Activated CD4-positive, alpha-beta T cell treated with anti-CD3 and anti-CD28 coated beads, Interleukin-2, amount 10 ng/mL, durations not matched to agents 24 days and 14 days (primary cell): Measurements from ENCODE around the gene GATB. TPM values are rescaled to one million over a fixed set of nuclear protein-coding genes. Genes with fewer than 3 reads are reported as not detected.

Experiments used
- DNase-seq: peaks from one replicate; pipeline ENCODE4 v3.0.0; 2022
- H3K27ac Mint-ChIP-seq: one replicate; pipeline ENCODE4 v1.8.0; 2022; ENCODE audit warnings: mild to moderate bottlenecking, mixed read lengths
- H3K27me3 Mint-ChIP-seq: one replicate; pipeline ENCODE4 v1.8.0; 2022; ENCODE audit warnings: mixed read lengths
- H3K36me3 Mint-ChIP-seq: one replicate; pipeline ENCODE4 v1.8.0; 2022; ENCODE audit warnings: low read depth, mild to moderate bottlenecking, mixed read lengths
- H3K4me1 Mint-ChIP-seq: one replicate; pipeline ENCODE4 v1.8.0; 2021; ENCODE audit warnings: mixed read lengths
- H3K4me3 Mint-ChIP-seq: one replicate; pipeline ENCODE4 v1.8.0; 2022; ENCODE audit warnings: mild to moderate bottlenecking, moderate library complexity, mixed read lengths
- H3K9me3 Mint-ChIP-seq: one replicate; pipeline ENCODE4 v1.8.0; 2021; ENCODE audit warnings: mixed read lengths
- intact Hi-C: fragments of 100-400 bp; cut with micrococcal nuclease; formaldehyde crosslinking; loops from one replicate; pipeline ENCODE4 v1.15.1; 2023
- total RNA-seq: library from RNA; stranded (reverse); gene quantifications from 2 replicates; pipeline ENCODE4 v1.2.3, GENCODE V29; 2022

GATB gene
- total RNA-seq, 1 donor from 2014 or later, result 20.2 TPM

DNA sequence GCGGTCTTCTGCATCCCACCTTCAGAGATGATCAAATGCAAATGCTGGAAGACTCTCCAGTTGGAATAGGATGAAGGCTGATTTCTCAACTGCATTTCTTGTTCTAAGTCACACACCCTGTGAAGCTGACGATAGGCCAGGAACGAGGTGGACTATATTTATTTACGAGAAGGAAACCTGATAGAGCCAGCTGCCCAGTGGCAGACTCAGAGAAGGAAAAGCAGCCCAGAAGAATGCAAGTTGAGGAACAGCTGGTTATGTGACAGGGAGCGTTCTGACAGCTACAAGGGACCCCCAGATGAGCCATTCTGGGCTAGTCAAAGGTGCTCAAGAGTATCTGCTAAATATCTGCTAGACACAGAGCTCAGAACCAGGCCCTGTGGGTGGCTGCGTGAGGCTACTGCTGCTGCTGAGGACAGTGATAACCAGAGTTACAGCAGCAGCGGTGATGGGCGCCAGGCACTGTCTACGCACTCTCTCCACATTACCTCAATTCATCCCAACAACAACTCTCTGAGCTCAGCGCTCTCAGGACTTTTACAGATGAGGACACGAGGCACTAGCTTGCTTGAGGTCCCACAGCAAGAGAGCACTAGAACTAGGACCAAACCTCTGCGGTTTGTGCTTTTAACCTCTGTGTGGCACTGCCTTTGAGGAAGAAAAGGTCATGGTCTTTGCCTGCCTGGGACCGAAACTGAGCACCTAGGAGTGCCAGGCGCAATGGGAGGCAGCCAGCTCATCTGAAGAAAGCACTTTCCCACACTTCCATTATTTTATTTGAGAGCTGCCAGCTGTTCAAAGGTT is 69.0 kb downstream of the GATB start:
- Mint-ChIP-seq H3K36me3 (no peaks in the 10 kb centered on the region), H3K27ac (no peak overlapping the region), H3K27me3 (no peaks in the 10 kb centered on the region), H3K9me3 (no peaks in the 10 kb centered on the region), H3K4me1 (no peaks in the 10 kb centered on the region), H3K4me3 (no peak overlapping the region)
- intact Hi-C loops, result no loop called here
- no peak for DNase-seq

- no peaks in the 10 kb centered on the region for H3K4me1 Mint-ChIP-seq
- H3K36me3 Mint-ChIP-seq, result no peaks in the 10 kb centered on the region
- no peaks in the 10 kb centered on the region for H3K27me3 Mint-ChIP-seq
- intact Hi-C loops, result no loop called here
- no peak overlapping the region for H3K4me3 Mint-ChIP-seq
- no peak for DNase-seq
- no peaks in the 10 kb centered on the region for H3K9me3 Mint-ChIP-seq
- H3K27ac Mint-ChIP-seq, result no peak overlapping the region
Observed at GRCh38 chr4:151690876-151691275, 69.9 kb downstream of the GATB start.

DNA sequence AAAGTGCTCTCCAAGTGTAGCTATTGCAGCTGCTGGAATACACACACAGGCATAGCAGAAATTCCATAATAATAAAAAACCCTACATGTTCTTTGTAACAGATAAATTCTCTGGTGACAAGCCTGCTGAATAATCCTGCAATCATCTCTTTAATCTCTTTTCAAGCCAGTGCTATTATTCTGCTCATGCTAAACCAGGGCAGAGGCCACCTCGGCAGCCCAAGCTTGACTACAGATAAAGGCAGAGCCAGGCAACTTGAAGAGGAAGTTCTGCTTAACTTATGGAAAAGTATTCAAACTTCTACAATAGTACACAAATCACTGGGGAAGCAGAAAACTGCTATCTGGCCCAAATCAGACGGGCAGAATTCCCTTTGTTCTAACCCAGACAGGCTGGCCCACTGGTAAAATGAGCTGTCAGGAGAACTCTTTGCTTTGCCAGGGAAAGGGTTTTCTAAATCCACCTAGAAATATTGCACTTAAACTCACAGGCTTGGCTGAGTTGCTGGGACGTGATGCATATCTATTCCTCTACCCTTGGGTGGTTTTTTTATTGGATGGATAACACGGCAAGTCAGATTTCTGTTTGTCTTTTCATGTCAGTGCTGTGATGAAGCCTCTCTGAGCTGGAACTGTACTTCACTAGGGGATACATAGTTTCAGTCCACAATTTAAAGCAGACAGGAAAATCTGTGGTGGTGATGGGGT is 70.5 kb downstream of the GATB start:
- no peak for DNase-seq
- H3K27me3 Mint-ChIP-seq, result no peaks in the 10 kb centered on the region
- H3K9me3 Mint-ChIP-seq, result no peaks in the 10 kb centered on the region
- no peak overlapping the region for H3K4me3 Mint-ChIP-seq
- intact Hi-C loops, result no loop called here
- H3K36me3 Mint-ChIP-seq, result no peaks in the 10 kb centered on the region
- H3K27ac Mint-ChIP-seq, result no peak overlapping the region
- no peaks in the 10 kb centered on the region for H3K4me1 Mint-ChIP-seq

DNA sequence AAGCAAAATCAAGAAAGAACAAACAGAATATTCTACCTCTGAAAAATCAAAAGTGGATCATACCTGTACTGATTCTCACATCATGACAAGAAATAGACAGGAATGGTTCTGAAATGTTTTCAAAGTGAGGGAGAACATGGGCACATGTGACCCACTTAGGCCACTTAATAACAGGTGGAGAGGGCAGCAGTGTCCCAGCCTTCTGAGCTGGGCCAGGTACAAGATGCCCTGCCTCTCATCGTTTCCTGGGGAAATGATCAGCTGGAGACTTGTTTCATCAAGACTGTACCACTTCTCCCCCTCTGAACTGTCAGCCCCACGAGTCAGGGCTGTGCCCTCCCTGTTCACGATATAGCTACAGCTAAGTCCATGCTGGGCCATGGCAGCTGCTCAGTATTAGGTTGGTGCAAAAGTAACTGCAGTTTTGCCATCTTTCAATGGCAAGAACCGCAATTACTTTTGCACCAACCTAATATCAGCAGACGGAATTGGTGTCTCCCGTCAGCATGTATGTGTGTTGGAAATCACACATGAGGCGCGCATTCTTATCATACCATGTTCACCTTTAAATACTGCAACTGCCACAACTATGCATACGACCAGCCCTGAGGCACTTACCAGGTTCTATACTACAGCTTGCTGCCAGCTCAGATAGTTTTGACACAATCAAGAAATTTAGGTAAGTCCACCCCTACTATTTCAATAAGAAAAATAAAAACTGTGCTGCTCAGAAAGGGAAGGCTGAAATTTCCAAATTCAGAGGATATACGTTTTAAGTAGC is 71.4 kb downstream of the GATB start:
- H3K4me3 Mint-ChIP-seq, result no peak overlapping the region
- no peaks in the 10 kb centered on the region for H3K36me3 Mint-ChIP-seq
- no peaks in the 10 kb centered on the region for H3K9me3 Mint-ChIP-seq
- H3K4me1 Mint-ChIP-seq, result no peaks in the 10 kb centered on the region
- H3K27ac Mint-ChIP-seq, result no peak overlapping the region
- H3K27me3 Mint-ChIP-seq, result no peaks in the 10 kb centered on the region
- intact Hi-C loops, result no loop called here
- no peak for DNase-seq

DNA sequence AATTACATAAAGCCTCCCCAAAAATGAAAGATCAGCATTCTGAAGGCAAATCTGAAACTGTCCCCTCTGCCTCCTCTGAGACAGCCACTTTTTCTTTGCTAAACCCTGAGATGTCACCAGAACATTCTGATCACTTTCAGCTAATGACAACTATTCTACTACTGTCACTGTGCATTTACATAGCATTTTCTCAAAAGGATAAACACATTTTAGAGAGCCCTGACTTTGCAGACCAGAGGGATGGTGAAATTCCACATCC is 72.1 kb downstream of the GATB start:
- Mint-ChIP-seq H3K4me3 (no peak overlapping the region), H3K4me1 (no peaks in the 10 kb centered on the region), H3K9me3 (no peaks in the 10 kb centered on the region), H3K36me3 (no peaks in the 10 kb centered on the region), H3K27ac (no peak overlapping the region), H3K27me3 (no peaks in the 10 kb centered on the region)
- DNase-seq, result no peak
- intact Hi-C loops, result no loop called here

GRCh38 chr4:151688003-151688784 is 72.6 kb downstream of the GATB start:
- no peak overlapping the region for H3K27ac Mint-ChIP-seq
- no peak overlapping the region for H3K4me3 Mint-ChIP-seq
- no peaks in the 10 kb centered on the region for H3K4me1 Mint-ChIP-seq
- no peaks in the 10 kb centered on the region for H3K36me3 Mint-ChIP-seq
- no peaks in the 10 kb centered on the region for H3K9me3 Mint-ChIP-seq
- no peak for DNase-seq
- intact Hi-C loops, result no loop called here
- no peaks in the 10 kb centered on the region for H3K27me3 Mint-ChIP-seq

- Mint-ChIP-seq H3K27me3 (no peaks in the 10 kb centered on the region), H3K27ac (no peak overlapping the region), H3K36me3 (no peaks in the 10 kb centered on the region), H3K4me1 (no peaks in the 10 kb centered on the region), H3K4me3 (no peak overlapping the region), H3K9me3 (no peaks in the 10 kb centered on the region)
- intact Hi-C loops, result no loop called here
- DNase-seq, result no peak
Observed at GRCh38 chr4:151687021-151687640, 73.7 kb downstream of the GATB start.

DNA sequence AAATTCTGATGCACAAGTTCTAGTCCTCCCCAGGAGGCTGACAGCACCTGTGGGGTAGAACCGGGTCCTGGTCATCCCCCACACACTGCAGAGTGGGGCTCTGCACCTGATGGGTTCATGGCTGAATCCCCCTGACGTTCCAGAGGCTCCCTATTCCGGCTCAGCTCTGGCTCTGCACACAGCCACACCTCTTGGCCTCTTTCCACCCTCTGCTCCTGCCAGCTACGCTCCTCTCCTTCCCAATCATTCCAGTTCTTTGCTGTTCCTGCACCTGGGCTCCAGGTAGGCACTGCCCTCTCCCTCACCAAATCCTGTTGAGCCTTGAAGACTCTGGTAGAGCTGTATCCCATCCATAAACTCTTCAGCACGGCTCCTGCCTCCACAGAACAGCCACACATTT is 75.5 kb downstream of the GATB start:
- DNase-seq, result no peak
- no peak overlapping the region for H3K27ac Mint-ChIP-seq
- no peaks in the 10 kb centered on the region for H3K9me3 Mint-ChIP-seq
- H3K4me1 Mint-ChIP-seq, result no peaks in the 10 kb centered on the region
- H3K4me3 Mint-ChIP-seq, result no peak overlapping the region
- no peaks in the 10 kb centered on the region for H3K27me3 Mint-ChIP-seq
- intact Hi-C loops, result no loop called here
- H3K36me3 Mint-ChIP-seq, result no peaks in the 10 kb centered on the region

DNA sequence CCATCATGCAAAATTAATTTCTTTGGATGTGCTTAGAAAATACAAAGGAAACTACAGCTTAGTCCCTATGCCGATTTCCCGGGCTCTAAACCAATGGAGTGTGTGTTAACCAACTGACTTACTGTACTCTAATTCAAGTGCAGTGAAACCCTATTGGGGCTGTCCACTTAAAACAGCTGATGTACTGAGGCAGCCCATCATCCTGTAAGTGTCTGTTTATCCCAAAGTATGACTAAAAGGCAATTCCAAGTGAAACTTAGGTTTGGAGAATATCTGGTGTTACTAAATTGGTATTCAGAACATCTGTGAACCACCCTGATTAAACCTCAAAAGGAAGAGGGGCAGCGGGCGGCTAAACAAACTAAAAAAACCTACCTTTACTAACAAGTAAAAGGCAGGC is 79.7 kb downstream of the GATB start:
- intact Hi-C loops, result no loop called here
- Mint-ChIP-seq H3K4me1 (no peaks in the 10 kb centered on the region), H3K27ac (no peak overlapping the region), H3K4me3 (no peak overlapping the region), H3K9me3 (no peaks in the 10 kb centered on the region), H3K36me3 (no peaks in the 10 kb centered on the region), H3K27me3 (no peaks in the 10 kb centered on the region)
- no peak for DNase-seq

DNA sequence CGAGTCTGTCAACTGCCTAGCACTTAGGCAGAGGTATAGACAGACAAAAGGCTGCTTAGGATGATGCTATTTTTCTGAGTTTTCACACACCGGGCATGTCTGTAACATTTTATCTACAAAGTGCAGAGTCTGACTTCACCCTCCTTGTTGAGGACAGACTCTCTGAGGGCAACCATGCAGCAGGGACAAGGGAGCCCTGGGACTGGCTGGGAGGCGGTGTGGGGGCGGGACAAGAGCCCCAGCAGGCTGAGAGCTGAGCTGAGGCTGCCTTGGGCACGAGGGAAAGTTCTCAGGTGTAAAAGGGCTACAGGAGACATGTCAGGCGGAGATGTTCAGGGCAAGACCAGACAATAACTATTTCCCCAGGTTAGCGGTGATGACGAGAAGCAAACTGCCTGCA is 81.6 kb downstream of the GATB start:
- H3K27ac Mint-ChIP-seq, result no peak overlapping the region
- intact Hi-C loops, result no loop called here
- no peaks in the 10 kb centered on the region for H3K27me3 Mint-ChIP-seq
- H3K4me3 Mint-ChIP-seq, result no peak overlapping the region
- no peak for DNase-seq
- no peaks in the 10 kb centered on the region for H3K36me3 Mint-ChIP-seq
- H3K4me1 Mint-ChIP-seq, result no peaks in the 10 kb centered on the region
- no peaks in the 10 kb centered on the region for H3K9me3 Mint-ChIP-seq

- Mint-ChIP-seq H3K36me3 (no peaks in the 10 kb centered on the region), H3K27ac (no peak overlapping the region), H3K4me3 (no peak overlapping the region), H3K4me1 (no peaks in the 10 kb centered on the region), H3K9me3 (no peaks in the 10 kb centered on the region), H3K27me3 (no peaks in the 10 kb centered on the region)
- intact Hi-C loops, result no loop called here
- no peak for DNase-seq
Observed at GRCh38 chr4:151678048-151678872, 82.5 kb downstream of the GATB start.

- Mint-ChIP-seq H3K36me3 (no peaks in the 10 kb centered on the region), H3K4me1 (no peaks in the 10 kb centered on the region), H3K27me3 (no peaks in the 10 kb centered on the region), H3K4me3 (no peak overlapping the region), H3K9me3 (no peaks in the 10 kb centered on the region), H3K27ac (no peak overlapping the region)
- DNase-seq, result no peak
- intact Hi-C loops, result no loop called here
Observed at GRCh38 chr4:151677193-151677592, 83.6 kb downstream of the GATB start.

DNA sequence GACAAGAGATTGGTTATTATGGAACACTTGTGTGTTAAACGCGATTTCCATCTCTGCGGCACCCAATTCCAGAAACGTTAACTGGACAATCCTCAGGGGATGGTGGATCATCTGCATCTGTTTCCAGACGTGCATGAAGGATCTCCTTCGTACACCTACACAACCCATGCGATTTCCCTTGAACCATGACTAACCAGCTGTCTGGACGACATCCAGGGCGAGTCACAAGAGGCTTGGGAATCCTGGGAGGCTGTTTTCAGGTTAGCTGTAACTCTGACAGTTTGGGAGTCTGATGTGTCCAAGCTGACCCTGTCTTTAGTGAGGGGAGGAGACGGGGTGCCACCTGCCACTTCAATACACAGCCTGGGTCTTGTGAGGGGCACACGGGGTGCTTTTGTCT is 84.5 kb downstream of the GATB start:
- no peak overlapping the region for H3K27ac Mint-ChIP-seq
- H3K27me3 Mint-ChIP-seq, result no peaks in the 10 kb centered on the region
- H3K36me3 Mint-ChIP-seq, result no peaks in the 10 kb centered on the region
- DNase-seq, result no peak
- no peak overlapping the region for H3K4me3 Mint-ChIP-seq
- H3K4me1 Mint-ChIP-seq, result no peaks in the 10 kb centered on the region
- no peaks in the 10 kb centered on the region for H3K9me3 Mint-ChIP-seq
- intact Hi-C loops, result no loop called here
